Mesothelial cell of epicardium (in vitro differentiated cells): ENCODE results near the gene DCAF16. TPM values are rescaled to one million over a fixed set of nuclear protein-coding genes. Genes with fewer than 3 reads are reported as not detected.
"Not testable (repeated sequence)": the region's sequence is repeated elsewhere in the genome, so short reads cannot be mapped to it uniquely, and the experiment has no call there.

Experiments used
- DNase-seq, 2 experiments: peaks; one replicate each; pipeline ENCODE4 v3.0.0; 2021; ENCODE audit warnings: low spot score in 2 of 2; ENCODE audit not compliant: unreplicated experiment in 2 of 2
- H3K27ac Mint-ChIP-seq: 2 replicates; pipeline ENCODE4 v1.8.0; 2021; ENCODE audit warnings: mixed read lengths
- H3K27me3 Mint-ChIP-seq: 2 replicates; pipeline ENCODE4 v1.8.0; 2021; ENCODE audit warnings: low read depth, mixed read lengths
- H3K36me3 Mint-ChIP-seq: 2 replicates; pipeline ENCODE4 v1.8.0; 2021; ENCODE audit warnings: mixed read lengths
- H3K4me1 Mint-ChIP-seq: 2 replicates; pipeline ENCODE4 v1.8.0; 2021; ENCODE audit warnings: mixed read lengths
- H3K4me3 Mint-ChIP-seq: 2 replicates; pipeline ENCODE4 v1.8.0; 2021; ENCODE audit warnings: mild to moderate bottlenecking, moderate library complexity, mixed read lengths
- H3K9me3 Mint-ChIP-seq: 2 replicates; pipeline ENCODE4 v1.8.0; 2021; ENCODE audit warnings: mixed read lengths
- CTCF ChIP-seq: fragments of 200-600 bp; sonication (generic); IDR thresholded peaks from one replicate; pipeline ENCODE4 v1.5.0; 2021; ENCODE audit warnings: antibody characterized with exemption; ENCODE audit not compliant: unreplicated experiment
- total RNA-seq: library from RNA; stranded (reverse); gene quantifications from 3 replicates; pipeline ENCODE4 v1.2.1, GENCODE V29; 2021

DCAF16 gene
- total RNA-seq, result 78.8 to 91.0 TPM (median 84.8 TPM) in 3 replicates

- peaks cover 47% of the 10 kb centered on the region for H3K4me1 Mint-ChIP-seq
- H3K36me3 Mint-ChIP-seq, result peaks cover 2% of the 10 kb centered on the region
- H3K4me3 Mint-ChIP-seq, result peak within 1 kb of the TSS; percentile 94
- no peak for TF ChIP-seq CTCF
- no peaks in the 10 kb centered on the region for H3K27me3 Mint-ChIP-seq
- DNase-seq, result peak; percentile 98 to 100
- H3K27ac Mint-ChIP-seq, result peak within 1 kb of the TSS; percentile 100
- no peaks in the 10 kb centered on the region for H3K9me3 Mint-ChIP-seq
These were observed at the start of gene DCAF16, which contains the start of gene NCAPG for GRCh38 chr4:17810260-17811077. DCAF16 (minus strand) TSS chr4:17810757; CDS start chr4:17804141, 6,616 bp downstream. NCAPG (plus strand) TSS chr4:17810979; CDS start chr4:17811078, 99 bp downstream.

GRCh38 chr4:17859793-17860406 lies 49.3 kb upstream of the DCAF16 start:
- DNase-seq, result no peak
- H3K9me3 Mint-ChIP-seq, result peaks cover 34% of the 10 kb centered on the region
- TF ChIP-seq CTCF, result no peak
- H3K27ac Mint-ChIP-seq, result no peak overlapping the region
- peaks cover 32% of the 10 kb centered on the region for H3K36me3 Mint-ChIP-seq
- no peak overlapping the region for H3K4me3 Mint-ChIP-seq
- peaks cover 3% of the 10 kb centered on the region for H3K27me3 Mint-ChIP-seq
- H3K4me1 Mint-ChIP-seq, result no peaks in the 10 kb centered on the region

GRCh38 chr4:17854036-17854435 lies 43.5 kb upstream of the DCAF16 start:
- Mint-ChIP-seq H3K36me3 (peaks cover 6% of the 10 kb centered on the region), H3K4me3 (no peak overlapping the region), H3K27me3 (peaks cover 3% of the 10 kb centered on the region), H3K27ac (no peak overlapping the region), H3K9me3 (peaks cover 7% of the 10 kb centered on the region), H3K4me1 (peaks cover 2% of the 10 kb centered on the region)
- no peak for DNase-seq
- no peak for TF ChIP-seq CTCF

- H3K27me3 Mint-ChIP-seq, result peaks cover 2% of the 10 kb centered on the region
- H3K4me1 Mint-ChIP-seq, result peaks cover 2% of the 10 kb centered on the region
- TF ChIP-seq CTCF, result no peak
- H3K36me3 Mint-ChIP-seq, result peaks cover 16% of the 10 kb centered on the region
- DNase-seq, result no peak
- H3K9me3 Mint-ChIP-seq, result no peaks in the 10 kb centered on the region
- no peak overlapping the region for H3K27ac Mint-ChIP-seq
- no peak overlapping the region for H3K4me3 Mint-ChIP-seq
These were observed 41.4 kb upstream of the DCAF16 start for GRCh38 chr4:17851959-17852358.

- not testable (repeated sequence) for H3K9me3 Mint-ChIP-seq, H3K27ac Mint-ChIP-seq
These were observed 39.7 kb upstream of the DCAF16 start for GRCh38 chr4:17850295-17850694.

GRCh38 chr4:17846266-17846665 lies 35.7 kb upstream of the DCAF16 start:
- no peak for TF ChIP-seq CTCF
- H3K4me1 Mint-ChIP-seq, result no peaks in the 10 kb centered on the region
- peaks cover 41% of the 10 kb centered on the region for H3K36me3 Mint-ChIP-seq
- no peaks in the 10 kb centered on the region for H3K9me3 Mint-ChIP-seq
- no peaks in the 10 kb centered on the region for H3K27me3 Mint-ChIP-seq
- no peak overlapping the region for H3K27ac Mint-ChIP-seq
- DNase-seq, result no peak
- H3K4me3 Mint-ChIP-seq, result no peak overlapping the region

More at GRCh38 chr4:17850295-17850694, 39.7 kb upstream of the DCAF16 start:
- H3K36me3 Mint-ChIP-seq, result peaks cover 24% of the 10 kb centered on the region
- H3K4me1 Mint-ChIP-seq, H3K4me3 Mint-ChIP-seq, H3K27me3 Mint-ChIP-seq, DNase-seq: not testable (repeated sequence)
